WTC11 (cell line): Measurements from ENCODE around the gene TTC28. TPM values are rescaled to one million over a fixed set of nuclear protein-coding genes. Genes with fewer than 3 reads are reported as not detected.

ENCODE experiments used
- ATAC-seq: fragments of 200-7000 bp; cut with Tn5 transposase; 2 replicates; pipeline ENCODE4 v1.10.0; 2021; ENCODE audit warnings: mild to moderate bottlenecking, moderate library complexity
- CTCF ChIA-PET: fragments of 300-600 bp; sonication (Branson Sonifier 250); formaldehyde crosslinking; loops from one replicate; lab custom pipeline; 2021; ENCODE audit warnings: antibody characterized with exemption; lab: Charles Lee
- POLR2A ChIA-PET: fragments of 350-600 bp; sonication (Branson Sonifier 250); formaldehyde crosslinking; loops from one replicate; lab custom pipeline; 2021; ENCODE audit warnings: antibody characterized with exemption; lab: Charles Lee
- DNase-seq: peaks from one replicate; pipeline ENCODE4 v3.0.0; 2021; ENCODE audit warnings: low spot score
- H3K27ac Mint-ChIP-seq: 2 replicates; pipeline ENCODE4 v1.8.0; 2021; ENCODE audit warnings: mixed read lengths
- H3K27me3 Mint-ChIP-seq: 2 replicates; pipeline ENCODE4 v1.8.0; 2021; ENCODE audit warnings: low read depth, mild to moderate bottlenecking, moderate library complexity, mixed read lengths
- H3K36me3 Mint-ChIP-seq: 2 replicates; pipeline ENCODE4 v1.8.0; 2021; ENCODE audit warnings: mixed read lengths
- H3K4me1 Mint-ChIP-seq: 2 replicates; pipeline ENCODE4 v1.8.0; 2022; ENCODE audit warnings: mixed read lengths
- H3K4me3 Mint-ChIP-seq: 2 replicates; pipeline ENCODE4 v1.8.0; 2021; ENCODE audit warnings: mild to moderate bottlenecking, moderate library complexity, mixed read lengths
- H3K9me3 Mint-ChIP-seq: 2 replicates; pipeline ENCODE4 v1.8.0; 2021; ENCODE audit warnings: mixed read lengths
- ATF2 ChIP-seq: sonication (generic); formaldehyde crosslinking; IDR thresholded peaks from 2 replicates; pipeline ENCODE4 v1.8.1; 2022; ENCODE audit warnings: low read depth, missing genetic modification reagents, borderline replicate concordance
- CREB1 ChIP-seq: sonication (generic); formaldehyde crosslinking; IDR thresholded peaks from 2 replicates; pipeline ENCODE4 v1.8.0; 2023; ENCODE audit warnings: mild to moderate bottlenecking, missing genetic modification reagents
- ESRRA ChIP-seq: sonication (generic); formaldehyde crosslinking; IDR thresholded peaks from 2 replicates; pipeline ENCODE4 v1.8.1; 2022; ENCODE audit warnings: mild to moderate bottlenecking, missing genetic modification reagents, borderline replicate concordance
- ETV6 ChIP-seq: sonication (generic); formaldehyde crosslinking; IDR thresholded peaks from 2 replicates; pipeline ENCODE4 v1.8.1; 2022; ENCODE audit warnings: mild to moderate bottlenecking, missing genetic modification reagents
- FOXP4 ChIP-seq: sonication (generic); formaldehyde crosslinking; IDR thresholded peaks from 2 replicates; pipeline ENCODE4 v1.8.0; 2022; ENCODE audit warnings: mild to moderate bottlenecking, missing genetic modification reagents
- GABPB1 ChIP-seq: sonication (generic); formaldehyde crosslinking; IDR thresholded peaks from 2 replicates; pipeline ENCODE4 v1.8.1; 2023; ENCODE audit warnings: mild to moderate bottlenecking, missing genetic modification reagents
- GTF2I ChIP-seq: fragments of 250-450 bp; sonication (Bioruptor Pico); conservative IDR thresholded peaks from 2 replicates; pipeline ENCODE4 v1.4.0; 2021; ENCODE audit warnings: mild to moderate bottlenecking
- HMGA2 ChIP-seq: fragments of 250-450 bp; sonication (Bioruptor Pico); IDR thresholded peaks from 2 replicates; pipeline ENCODE4 v1.4.0; 2021; ENCODE audit warnings: mild to moderate bottlenecking, moderate library complexity
- JUN ChIP-seq: sonication (generic); formaldehyde crosslinking; IDR thresholded peaks from 2 replicates; pipeline ENCODE4 v1.8.0; 2023; ENCODE audit warnings: mild to moderate bottlenecking, missing genetic modification reagents
- MXD4 ChIP-seq: fragments of 250-450 bp; sonication (Bioruptor Pico); IDR thresholded peaks from 2 replicates; pipeline ENCODE4 v1.8.0; 2021; ENCODE audit warnings: mild to moderate bottlenecking, moderate library complexity, borderline replicate concordance
- NFATC4 ChIP-seq: fragments of 250-450 bp; sonication (Bioruptor Pico); IDR thresholded peaks from 2 replicates; pipeline ENCODE4 v1.9.0; 2021; ENCODE audit warnings: mild to moderate bottlenecking
- NR1H2 ChIP-seq: sonication (generic); formaldehyde crosslinking; IDR thresholded peaks from 2 replicates; pipeline ENCODE4 v1.9.0; 2021; ENCODE audit warnings: mild to moderate bottlenecking, moderate library complexity, missing genetic modification reagents
- NR3C1 ChIP-seq: sonication (generic); formaldehyde crosslinking; conservative IDR thresholded peaks from 2 replicates; pipeline ENCODE4 v1.8.1; 2023; ENCODE audit warnings: low read depth, mild to moderate bottlenecking, missing genetic modification reagents
- PRDM15 ChIP-seq: sonication (generic); formaldehyde crosslinking; IDR thresholded peaks from 2 replicates; pipeline ENCODE4 v1.8.0; 2022; ENCODE audit warnings: missing genetic modification reagents
- PRRX2 ChIP-seq: fragments of 250-450 bp; sonication (Bioruptor Pico); IDR thresholded peaks from 2 replicates; pipeline ENCODE4 v1.8.0; 2021; ENCODE audit warnings: mild to moderate bottlenecking
- RELA ChIP-seq: sonication (generic); formaldehyde crosslinking; IDR thresholded peaks from 2 replicates; pipeline ENCODE4 v1.8.1; 2022; ENCODE audit warnings: missing genetic modification reagents, mild to moderate bottlenecking, borderline replicate concordance
- RORB ChIP-seq: fragments of 250-450 bp; sonication (Bioruptor Pico); IDR thresholded peaks from 2 replicates; pipeline ENCODE4 v1.9.0; 2021; ENCODE audit warnings: mild to moderate bottlenecking
- SOX15 ChIP-seq: fragments of 250-450 bp; sonication (Bioruptor Pico); IDR thresholded peaks from 2 replicates; pipeline ENCODE4 v1.9.0; 2021; ENCODE audit warnings: mild to moderate bottlenecking
- SP1 ChIP-seq: sonication (generic); formaldehyde crosslinking; conservative IDR thresholded peaks from 2 replicates; pipeline ENCODE4 v1.8.1; 2022; ENCODE audit warnings: missing genetic modification reagents
- USF1 ChIP-seq: sonication (generic); formaldehyde crosslinking; IDR thresholded peaks from 2 replicates; pipeline ENCODE4 v1.8.0; 2022; ENCODE audit warnings: mild to moderate bottlenecking, missing genetic modification reagents
- ZNF396 ChIP-seq: fragments of 250-450 bp; sonication (Bioruptor Pico); IDR thresholded peaks from 2 replicates; pipeline ENCODE4 v1.8.0; 2021; ENCODE audit warnings: mild to moderate bottlenecking, moderate library complexity, borderline replicate concordance
- ZNF416 ChIP-seq: fragments of 250-450 bp; sonication (Bioruptor Pico); IDR thresholded peaks from 2 replicates; pipeline ENCODE4 v1.9.0; 2021; ENCODE audit warnings: mild to moderate bottlenecking, inconsistent platforms
- total RNA-seq: library from RNA; stranded (reverse); gene quantifications from 3 replicates; pipeline ENCODE4 v1.2.3, GENCODE V29; 2021

TTC28 gene
- total RNA-seq, 1 experiment from 2014 or later = 13.0 TPM

DNA sequence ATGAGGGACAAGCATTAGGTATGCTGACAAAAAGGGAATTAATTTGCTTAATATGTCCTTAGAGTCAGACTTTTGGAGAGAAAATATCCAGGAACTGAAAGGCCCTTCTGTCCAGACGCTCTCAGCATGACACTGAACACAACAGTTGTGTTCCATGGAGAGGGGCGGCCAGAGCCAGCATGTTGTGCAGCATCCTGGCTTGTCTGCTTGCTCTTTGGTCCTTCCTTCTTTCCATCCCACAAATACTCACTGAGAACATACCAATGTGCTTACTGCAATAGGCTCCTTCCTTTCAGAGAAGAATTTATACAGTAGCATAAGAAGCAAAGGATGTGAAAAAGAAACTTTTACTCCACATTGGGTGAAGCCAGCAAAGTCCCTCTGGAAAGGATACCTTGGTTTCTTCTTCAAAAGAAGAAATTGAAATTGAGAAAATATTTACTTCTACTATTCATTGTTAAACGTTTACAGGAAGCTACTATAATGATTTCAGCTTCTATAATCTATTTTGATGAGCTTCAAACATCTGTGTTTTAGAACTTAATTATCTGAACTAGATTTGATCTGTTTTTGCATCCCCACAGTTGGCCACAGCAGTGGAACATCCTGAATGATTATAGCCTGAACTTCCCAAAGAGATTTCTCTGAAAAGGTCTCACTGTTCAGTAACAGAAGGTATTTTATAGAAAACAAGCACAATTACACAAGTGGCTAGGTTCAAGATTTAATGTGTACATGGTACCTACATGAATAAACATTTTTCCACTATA, 456.5 kb downstream of the TTC28 start (continued):
- no peak for TF ChIP-seq CREB1
- no peak for TF ChIP-seq HMGA2 (CRISPR knock-in tag)
- no peak for TF ChIP-seq PRDM15 (CRISPR knock-in tag)
- no peak for TF ChIP-seq ZNF396 (CRISPR knock-in tag)
- TF ChIP-seq GTF2I (CRISPR knock-in tag) = no peak
- TF ChIP-seq ESRRA (CRISPR knock-in tag) = no peak
- no peak for TF ChIP-seq ZNF416
- no peak for TF ChIP-seq USF1 (CRISPR knock-in tag)
- TF ChIP-seq FOXP4 (CRISPR knock-in tag) = no peak

GRCh38 chr22:28222571-28222970, 457.1 kb downstream of the TTC28 start:
- POLR2A ChIA-PET = no interaction called here
- 0 out of 2 replicates have a peak, but pooled peaks cover 3% of the 10 kb centered on the region for H3K27me3 Mint-ChIP-seq
- ATAC-seq = no peak
- CTCF ChIA-PET = interaction anchor here (2.0 kb wide), 1 partner anchor 202 kb away, joined by 5 read pairs; no protein-coding TSS in a partner anchor
- no peak overlapping the region for H3K4me3 Mint-ChIP-seq
- H3K27ac Mint-ChIP-seq = no peak overlapping the region
- TF ChIP-seq RORB (no peak), MXD4 (CRISPR knock-in tag) (no peak), PRRX2 (CRISPR knock-in tag) (no peak), ETV6 (CRISPR knock-in tag) (no peak), SOX15 (CRISPR knock-in tag) (no peak), SP1 (CRISPR knock-in tag) (no peak), HMGA2 (CRISPR knock-in tag) (no peak), RELA (no peak), GABPB1 (CRISPR knock-in tag) (no peak), NR1H2 (no peak), JUN (no peak), NFATC4 (CRISPR knock-in tag) (no peak), ATF2 (CRISPR knock-in tag) (no peak), NR3C1 (CRISPR knock-in tag) (no peak)
- peaks cover 5% of the 10 kb centered on the region; the same call in 1 of the 2 replicates for H3K4me1 Mint-ChIP-seq
- no peaks in the 10 kb centered on the region for H3K9me3 Mint-ChIP-seq
- no peak for DNase-seq
- no peaks in the 10 kb centered on the region for H3K36me3 Mint-ChIP-seq
